Right lobe of liver (tissue), 4 donors: Measurements from ENCODE around the gene THSD7A.

Experiments
- CTCF ChIP-seq, 4 donors: fragments of 200-600 bp in 3 of 4; fragments of 450-650 bp in 1 of 4; IDR thresholded peaks; one replicate each; pipeline versions ENCODE4 v1.5.1 to v1.8.0; 2016 to 2022; ENCODE audit warnings: antibody characterized with exemption in 4 of 4, mild to moderate bottlenecking in 2 of 4
- POLR2A ChIP-seq: fragments of 450-650 bp; IDR thresholded peaks from one replicate; pipeline ENCODE4 v1.6.1; 2017; ENCODE audit warnings: antibody characterized with exemption, mild to moderate bottlenecking
- donor health status: DM: no; HTN: no; CAD: no.
- donor health status: DM: no; HTN: no; CAD: no.
- donor health status: DM: no; HTN: yes; CAD: no.

GRCh38 chr7:11394438-11394837, 437.6 kb downstream of the THSD7A start:
- TF ChIP-seq CTCF (IDR thresholded peaks at IDR 0.05) (no peak), POLR2A (no peak)
